ENCODE data around the gene ZNF57.

- TF ChIP-seq POLR2A (IDR thresholded peaks at IDR 0.05) (no peak), CTCF (IDR thresholded peaks at IDR 0.05) (no peak), POLR2AphosphoS5 (IDR thresholded peaks at IDR 0.05) (no peak)
These were observed 5.3 kb downstream of the ZNF57 start for GRCh38 chr19:2905918-2906519.

Measured in sigmoid colon (tissue), 4 donors.